Activated naive CD8-positive, alpha-beta T cell treated with anti-CD3 and anti-CD28 coated beads, Interleukin-2, amount 50 U/mL, for 24 hours (primary cell): ENCODE results near the gene EXOC3L2.

Experiments used
- ATAC-seq: fragments of 150-1000 bp; cut with Tn5 transposase; one replicate; pipeline ENCODE4 v1.10.0; 2021
- DNase-seq: peaks from one replicate; pipeline ENCODE4 v3.0.0; 2021
- H3K27ac Mint-ChIP-seq: one replicate; pipeline ENCODE4 v1.8.0; 2021; ENCODE audit warnings: mild to moderate bottlenecking, mixed read lengths
- H3K27me3 Mint-ChIP-seq: one replicate; pipeline ENCODE4 v1.8.0; 2021; ENCODE audit warnings: mixed read lengths
- H3K36me3 Mint-ChIP-seq: one replicate; pipeline ENCODE4 v1.8.0; 2021; ENCODE audit warnings: low read depth, mixed read lengths
- H3K4me1 Mint-ChIP-seq: one replicate; pipeline ENCODE4 v1.8.0; 2021; ENCODE audit warnings: mixed read lengths
- H3K4me3 Mint-ChIP-seq: one replicate; pipeline ENCODE4 v1.8.0; 2021; ENCODE audit warnings: mild to moderate bottlenecking, moderate library complexity, mixed read lengths
- H3K9me3 Mint-ChIP-seq: one replicate; pipeline ENCODE4 v1.8.0; 2021; ENCODE audit warnings: mixed read lengths

EXOC3L2 gene

DNA sequence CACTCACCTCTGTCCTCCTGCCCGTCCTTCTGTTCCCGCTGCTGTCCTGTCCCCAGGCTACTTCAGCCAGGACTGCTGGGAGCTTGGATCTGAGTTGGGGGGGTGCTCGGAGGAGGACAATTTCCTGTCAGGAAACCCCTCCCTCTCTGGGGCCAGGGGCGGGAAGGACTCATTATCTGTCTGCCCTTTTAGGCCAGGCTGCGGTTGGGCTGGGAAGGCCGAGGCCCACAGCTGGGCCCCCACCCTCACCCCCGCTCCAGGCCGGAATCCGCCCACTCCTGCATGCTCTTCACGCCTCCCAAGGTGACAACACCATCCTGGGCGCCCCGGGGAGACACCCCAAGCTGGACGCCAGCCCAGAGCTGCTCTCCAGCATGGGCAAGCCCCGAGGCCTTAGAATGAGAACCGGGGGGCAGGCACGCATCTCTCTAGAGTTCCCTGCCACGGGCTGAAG lies at the start of gene EXOC3L2:
TSS of gene EXOC3L2 (minus strand) at position 74 of the 454 bp plus-strand sequence. CDS start 6,362 bp downstream, outside the sequence.
- Mint-ChIP-seq H3K4me1 (no peaks in the 10 kb centered on the region), H3K27ac (no peak within 1 kb of the TSS), H3K9me3 (no peaks in the 10 kb centered on the region), H3K4me3 (no peak within 1 kb of the TSS), H3K27me3 (peaks cover 14% of the 10 kb centered on the region), H3K36me3 (no peaks in the 10 kb centered on the region)
- no peak for ATAC-seq
- no peak for DNase-seq

- peaks cover 9% of the 10 kb centered on the region for H3K4me1 Mint-ChIP-seq
- DNase-seq (no peak), ATAC-seq (no peak)
- H3K36me3 Mint-ChIP-seq: peaks cover 23% of the 10 kb centered on the region
- no peak overlapping the region for H3K27ac Mint-ChIP-seq
- no peaks in the 10 kb centered on the region for H3K9me3 Mint-ChIP-seq
- no peak overlapping the region for H3K4me3 Mint-ChIP-seq
- H3K27me3 Mint-ChIP-seq: no peaks in the 10 kb centered on the region
These were observed 49.3 kb upstream of the EXOC3L2 start for GRCh38 chr19:45294291-45295029.

DNA sequence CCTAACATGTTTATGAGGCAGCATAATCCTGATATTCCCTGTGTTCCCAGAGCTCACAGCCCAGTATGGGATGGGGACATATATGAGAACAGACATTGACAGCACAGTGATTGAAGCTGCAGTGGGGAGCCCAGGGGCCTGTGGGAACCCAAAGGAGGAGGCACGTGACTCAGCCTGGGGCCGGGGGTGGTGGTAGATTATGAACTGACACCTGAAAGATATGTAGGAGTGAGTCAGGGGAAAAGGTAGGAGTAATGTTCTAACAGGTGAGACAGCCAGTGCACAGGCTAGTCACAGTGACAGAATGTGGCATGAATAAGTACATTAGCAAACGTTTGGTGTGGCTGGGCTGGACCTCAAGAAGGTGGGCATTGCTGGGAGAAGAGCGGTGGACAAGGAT lies 48.5 kb upstream of the EXOC3L2 start:
- ATAC-seq: peak; percentile 54
- no peak for DNase-seq
- no peak overlapping the region for H3K27ac Mint-ChIP-seq
- no peak overlapping the region for H3K4me3 Mint-ChIP-seq
- no peaks in the 10 kb centered on the region for H3K27me3 Mint-ChIP-seq
- peaks cover 23% of the 10 kb centered on the region for H3K36me3 Mint-ChIP-seq
- H3K9me3 Mint-ChIP-seq: no peaks in the 10 kb centered on the region
- peaks cover 9% of the 10 kb centered on the region for H3K4me1 Mint-ChIP-seq

DNA sequence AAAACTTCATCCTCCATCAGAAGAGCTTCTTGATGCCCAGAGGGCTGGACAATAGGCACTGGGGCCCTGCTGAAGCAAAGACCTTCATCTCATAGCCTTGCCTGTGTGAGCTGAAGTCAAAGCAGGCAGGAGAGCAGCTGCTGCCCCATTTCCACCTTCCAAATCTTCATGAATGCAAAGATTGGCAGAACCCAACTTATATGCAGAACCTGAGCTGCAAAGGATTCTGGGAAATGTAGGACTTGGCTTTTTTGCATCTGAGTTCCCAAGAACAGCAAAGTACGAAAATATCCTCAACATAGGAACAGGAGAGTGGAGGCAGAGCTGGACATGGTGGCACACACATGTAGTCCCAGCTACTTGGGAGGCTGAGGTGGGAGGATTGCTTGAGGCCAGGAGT lies 46.6 kb upstream of the EXOC3L2 start:
- DNase-seq (no peak), ATAC-seq (no peak)
- Mint-ChIP-seq H3K27me3 (no peaks in the 10 kb centered on the region), H3K9me3 (no peaks in the 10 kb centered on the region), H3K4me1 (peaks cover 9% of the 10 kb centered on the region), H3K4me3 (no peak overlapping the region), H3K27ac (no peak overlapping the region), H3K36me3 (peaks cover 26% of the 10 kb centered on the region)

GRCh38 chr19:45290381-45290931 lies 45.2 kb upstream of the EXOC3L2 start:
- Mint-ChIP-seq H3K36me3 (peaks cover 25% of the 10 kb centered on the region), H3K27ac (no peak overlapping the region), H3K4me3 (no peak overlapping the region), H3K27me3 (no peaks in the 10 kb centered on the region), H3K4me1 (peaks cover 9% of the 10 kb centered on the region), H3K9me3 (no peaks in the 10 kb centered on the region)
- ATAC-seq (no peak), DNase-seq (no peak)

GRCh38 chr19:45283443-45284033 lies 38.3 kb upstream of the EXOC3L2 start:
- Mint-ChIP-seq H3K4me1 (peaks cover 5% of the 10 kb centered on the region), H3K36me3 (peaks cover 17% of the 10 kb centered on the region), H3K27ac (no peak overlapping the region), H3K27me3 (no peaks in the 10 kb centered on the region), H3K4me3 (no peak overlapping the region), H3K9me3 (no peaks in the 10 kb centered on the region)
- ATAC-seq (no peak), DNase-seq (no peak)

DNA sequence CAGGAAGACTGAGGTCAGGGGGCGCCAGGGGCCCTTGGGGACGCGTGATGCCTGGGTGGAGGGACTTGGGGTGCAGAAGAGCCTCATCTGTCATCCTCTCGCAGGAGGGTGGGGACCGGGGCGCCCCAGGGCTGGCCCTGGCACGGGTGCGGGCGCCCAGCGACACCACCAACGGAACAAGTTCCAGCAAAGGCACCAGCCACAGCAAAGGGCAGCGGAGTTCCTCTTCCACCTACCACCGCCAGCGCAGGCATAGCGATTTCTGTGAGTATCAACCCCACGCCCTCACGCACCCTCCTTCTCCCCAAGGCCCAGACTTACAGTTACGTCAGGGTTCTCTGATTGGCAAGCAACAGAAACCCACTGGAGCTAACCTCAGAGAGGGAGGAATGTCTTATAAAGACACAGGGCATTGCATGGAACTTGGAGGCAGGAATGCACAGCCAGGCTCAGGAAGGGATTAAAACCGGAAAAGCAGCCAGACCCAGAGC lies 35.3 kb upstream of the EXOC3L2 start:
- DNase-seq (no peak), ATAC-seq (no peak)
- Mint-ChIP-seq H3K36me3 (peaks cover 12% of the 10 kb centered on the region), H3K4me1 (peaks cover 5% of the 10 kb centered on the region), H3K9me3 (no peaks in the 10 kb centered on the region), H3K27me3 (no peaks in the 10 kb centered on the region), H3K27ac (no peak overlapping the region), H3K4me3 (no peak overlapping the region)

DNA sequence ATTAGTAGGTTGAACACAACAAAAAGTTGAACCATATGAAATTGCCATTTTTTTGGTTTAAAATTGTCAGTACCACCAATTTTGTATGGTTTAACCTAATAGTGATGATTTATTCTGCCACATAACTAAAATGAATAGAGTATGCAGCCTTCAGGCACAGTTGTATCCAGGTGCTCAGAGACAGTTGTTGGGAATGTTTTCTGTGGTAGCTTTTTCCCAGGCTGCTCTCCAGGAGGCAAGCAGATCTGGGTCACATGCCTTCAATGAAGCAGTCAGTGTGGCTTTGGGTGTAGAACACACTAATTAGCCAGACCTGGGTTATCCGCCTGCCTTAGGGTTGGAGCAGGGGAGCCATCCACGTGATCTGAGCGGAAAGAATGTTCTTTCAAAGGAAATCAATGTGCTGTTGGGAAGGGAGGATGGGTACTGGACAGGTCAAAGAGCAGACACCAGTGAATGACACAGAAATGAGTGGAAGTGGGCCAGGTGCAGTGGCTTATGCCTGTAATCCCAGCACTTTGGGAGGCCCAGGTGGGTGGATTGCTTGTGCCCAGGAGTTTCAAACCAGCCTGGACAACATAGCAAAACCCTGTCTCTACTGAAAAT lies 34.5 kb upstream of the EXOC3L2 start:
- Mint-ChIP-seq H3K4me1 (peaks cover 5% of the 10 kb centered on the region), H3K27ac (no peak overlapping the region), H3K4me3 (no peak overlapping the region), H3K36me3 (peaks cover 11% of the 10 kb centered on the region), H3K27me3 (no peaks in the 10 kb centered on the region), H3K9me3 (no peaks in the 10 kb centered on the region)
- DNase-seq (no peak), ATAC-seq (no peak)

GRCh38 chr19:45278087-45278486 lies 32.9 kb upstream of the EXOC3L2 start:
- no peaks in the 10 kb centered on the region for H3K27me3 Mint-ChIP-seq
- H3K4me3 Mint-ChIP-seq: no peak overlapping the region
- H3K9me3 Mint-ChIP-seq: no peaks in the 10 kb centered on the region
- H3K4me1 Mint-ChIP-seq: no peaks in the 10 kb centered on the region
- no peak for DNase-seq
- peaks cover 4% of the 10 kb centered on the region for H3K36me3 Mint-ChIP-seq
- ATAC-seq: no peak
- no peak overlapping the region for H3K27ac Mint-ChIP-seq

DNA sequence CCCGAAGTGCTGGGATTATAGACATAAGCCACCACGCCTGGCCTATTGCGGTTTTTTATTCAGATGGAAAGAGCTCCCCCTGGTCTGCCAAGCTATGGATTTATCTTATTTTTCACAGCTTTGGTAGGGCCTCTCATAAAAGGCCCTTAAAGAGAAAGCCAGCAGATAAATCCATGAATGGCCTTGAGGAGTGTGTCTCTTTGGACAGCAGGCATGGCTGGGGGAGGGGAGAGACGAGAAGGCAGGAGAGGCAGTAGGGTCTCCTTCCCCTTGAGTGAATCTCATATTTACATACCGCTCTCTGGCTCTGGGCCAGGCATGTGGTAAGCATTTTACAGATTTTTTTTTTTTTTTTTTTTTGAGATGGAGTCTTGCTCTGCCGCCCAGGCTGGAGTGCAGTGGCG lies 31.1 kb upstream of the EXOC3L2 start:
- DNase-seq: no peak
- no peaks in the 10 kb centered on the region for H3K4me1 Mint-ChIP-seq
- peaks cover 8% of the 10 kb centered on the region for H3K36me3 Mint-ChIP-seq
- no peak overlapping the region for H3K4me3 Mint-ChIP-seq
- H3K27me3 Mint-ChIP-seq: no peaks in the 10 kb centered on the region
- no peaks in the 10 kb centered on the region for H3K9me3 Mint-ChIP-seq
- H3K27ac Mint-ChIP-seq: no peak overlapping the region
- no peak for ATAC-seq

DNA sequence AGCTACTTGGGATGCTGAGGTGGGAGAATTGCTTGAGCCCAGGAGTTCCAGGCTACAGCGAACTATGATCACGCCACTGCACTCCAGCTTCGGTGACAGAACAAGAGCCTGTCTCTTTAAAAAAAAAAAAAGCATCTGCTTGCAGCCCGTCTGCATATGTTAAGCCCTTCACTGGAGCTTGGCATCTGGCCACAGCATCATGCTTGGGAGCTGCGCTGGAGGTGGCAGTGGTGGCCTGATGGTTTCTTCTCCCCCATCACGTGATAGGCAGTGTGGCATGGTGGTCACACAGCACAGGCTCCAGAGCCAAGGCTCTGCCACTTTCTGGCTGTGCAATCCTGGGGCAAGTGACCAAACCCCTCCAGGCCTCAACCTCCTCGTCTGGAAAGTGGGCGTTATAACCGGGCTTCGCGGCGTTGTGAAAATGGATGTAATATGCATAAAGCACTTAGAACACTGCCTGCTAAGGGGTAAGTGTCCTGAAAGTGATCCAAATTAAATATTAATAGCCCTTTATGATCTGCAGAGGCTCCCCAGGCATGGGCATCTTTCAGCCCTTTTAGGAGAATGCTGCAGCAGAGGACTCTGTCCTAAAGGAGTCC lies 30.3 kb upstream of the EXOC3L2 start:
- ATAC-seq (no peak), DNase-seq (no peak)
- peaks cover 8% of the 10 kb centered on the region for H3K36me3 Mint-ChIP-seq
- H3K9me3 Mint-ChIP-seq: no peaks in the 10 kb centered on the region
- no peak overlapping the region for H3K4me3 Mint-ChIP-seq
- no peak overlapping the region for H3K27ac Mint-ChIP-seq
- H3K27me3 Mint-ChIP-seq: no peaks in the 10 kb centered on the region
- H3K4me1 Mint-ChIP-seq: no peaks in the 10 kb centered on the region

- Mint-ChIP-seq H3K9me3 (no peaks in the 10 kb centered on the region), H3K4me1 (no peaks in the 10 kb centered on the region), H3K27me3 (no peaks in the 10 kb centered on the region), H3K4me3 (no peak overlapping the region), H3K36me3 (peaks cover 6% of the 10 kb centered on the region), H3K27ac (no peak overlapping the region)
- ATAC-seq (no peak), DNase-seq (no peak)
These were observed 28.3 kb upstream of the EXOC3L2 start for GRCh38 chr19:45273521-45273855.

DNA sequence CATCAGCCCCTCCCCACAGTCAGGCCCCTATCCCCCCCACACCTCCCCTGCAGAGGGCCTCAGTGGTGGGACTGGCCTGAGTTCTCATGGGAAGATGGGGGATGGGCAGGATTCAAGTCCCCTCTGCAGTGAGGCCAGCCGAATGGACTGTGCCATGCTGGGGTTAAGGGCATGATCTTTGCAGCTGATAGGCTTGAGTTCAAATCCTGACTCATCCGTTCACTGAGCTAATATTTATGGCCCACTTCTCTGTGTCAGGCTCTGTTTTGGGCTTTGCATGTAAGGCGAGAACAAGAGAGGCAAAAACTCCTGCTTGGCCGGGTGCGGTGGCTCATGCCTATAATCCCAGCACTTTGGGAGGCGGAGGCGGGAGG lies 26.5 kb upstream of the EXOC3L2 start:
- Mint-ChIP-seq H3K27ac (no peak overlapping the region), H3K27me3 (no peaks in the 10 kb centered on the region), H3K4me1 (no peaks in the 10 kb centered on the region), H3K9me3 (no peaks in the 10 kb centered on the region), H3K36me3 (peaks cover 6% of the 10 kb centered on the region), H3K4me3 (no peak overlapping the region)
- DNase-seq (no peak), ATAC-seq (no peak)

GRCh38 chr19:45271098-45271734 lies 26.0 kb upstream of the EXOC3L2 start:
- no peaks in the 10 kb centered on the region for H3K9me3 Mint-ChIP-seq
- ATAC-seq (no peak), DNase-seq (no peak)
- H3K4me3 Mint-ChIP-seq: no peak overlapping the region
- no peak overlapping the region for H3K27ac Mint-ChIP-seq
- H3K4me1 Mint-ChIP-seq: no peaks in the 10 kb centered on the region
- no peaks in the 10 kb centered on the region for H3K27me3 Mint-ChIP-seq
- peaks cover 6% of the 10 kb centered on the region for H3K36me3 Mint-ChIP-seq
